ENCODE data around the gene PDE6C. TPM values are rescaled to one million over a fixed set of nuclear protein-coding genes. Genes with fewer than 3 reads are reported as not detected.

Gene PDE6C
- not detected for total RNA-seq
- not detected for polyA plus RNA-seq
- long read RNA-seq, donor 1, result 0 reads
- long read RNA-seq, donor 2, partial matches to known transcripts, result 0 of 1 reads
- long read RNA-seq, donor 2, other reads (novel, unspliced or antisense), result 1 of 1 reads
- long read RNA-seq, donor 3, partial matches to known transcripts, result 0 of 3 reads
- long read RNA-seq, donor 3, other reads (novel, unspliced or antisense), result 3 of 3 reads
- long read RNA-seq, donor 4, result 0 reads

DNA sequence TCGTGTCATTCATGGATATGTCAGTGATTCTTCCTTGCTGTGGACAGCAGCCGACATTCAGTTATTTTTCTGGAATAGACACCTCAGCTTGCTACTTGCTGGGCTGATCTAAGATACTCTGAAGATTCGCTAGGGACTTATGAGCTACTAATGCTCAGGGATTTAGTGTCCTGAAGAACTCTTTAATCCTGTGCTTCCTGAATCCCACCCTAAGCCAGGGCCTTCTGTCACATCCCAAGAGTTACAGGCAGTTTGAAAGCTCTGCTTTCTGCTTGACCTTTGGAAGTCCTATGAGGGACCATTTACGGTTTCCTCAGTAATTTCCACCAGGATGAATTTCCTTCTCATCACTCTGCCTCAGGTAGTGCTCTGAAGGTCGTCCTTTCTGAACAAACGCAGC lies at the start of gene PDE6C:
TSS of gene PDE6C (plus strand) at position 227 of the 400 bp plus-strand sequence. CDS start 189 bp downstream, outside the sequence.
- intact Hi-C loops (cut with DNase I), result no loop called here
- H3K4me3 ChIP-seq (ENCODE audit: low read length), result no peak within 1 kb of the TSS
- no peak within 1 kb of the TSS for H3K27ac ChIP-seq (ENCODE audit: low read length)
- H3K27me3 ChIP-seq (ENCODE audit: control insufficient read depth, insufficient read depth), result no peaks in the 10 kb centered on the region
- no peak for ATAC-seq
- no peaks in the 10 kb centered on the region for H3K4me1 ChIP-seq (ENCODE audit: control insufficient read depth, insufficient read depth, low read length)
- H3K9me3 ChIP-seq (ENCODE audit: control insufficient read depth, low read length), result no peaks in the 10 kb centered on the region
- 85% methylated on average over 6 of the region's 6 CpGs for WGBS
- no peak for DNase-seq

DNA sequence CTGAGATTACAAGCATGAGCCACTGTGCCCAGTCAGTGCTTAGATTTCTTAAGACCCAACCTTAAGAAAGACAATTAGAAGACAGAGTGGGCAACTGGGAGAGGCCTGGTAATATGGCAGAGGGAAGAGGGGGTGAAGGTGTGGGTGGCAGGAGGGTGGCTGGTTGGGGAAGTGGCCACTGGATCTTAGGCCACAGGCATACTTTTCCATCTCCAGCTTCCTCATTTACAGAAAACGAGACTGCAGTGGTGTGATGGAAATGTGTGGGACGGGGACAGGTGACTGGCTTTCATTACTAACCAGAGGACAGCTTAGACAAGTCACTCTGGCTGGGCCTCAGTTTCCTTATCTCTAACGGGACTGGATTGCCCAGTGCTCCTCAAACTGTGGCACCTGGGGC lies 46.9 kb upstream of the PDE6C start:
- peaks cover 2% of the 10 kb centered on the region for H3K27me3 ChIP-seq (ENCODE audit: control insufficient read depth, insufficient read depth)

DNA sequence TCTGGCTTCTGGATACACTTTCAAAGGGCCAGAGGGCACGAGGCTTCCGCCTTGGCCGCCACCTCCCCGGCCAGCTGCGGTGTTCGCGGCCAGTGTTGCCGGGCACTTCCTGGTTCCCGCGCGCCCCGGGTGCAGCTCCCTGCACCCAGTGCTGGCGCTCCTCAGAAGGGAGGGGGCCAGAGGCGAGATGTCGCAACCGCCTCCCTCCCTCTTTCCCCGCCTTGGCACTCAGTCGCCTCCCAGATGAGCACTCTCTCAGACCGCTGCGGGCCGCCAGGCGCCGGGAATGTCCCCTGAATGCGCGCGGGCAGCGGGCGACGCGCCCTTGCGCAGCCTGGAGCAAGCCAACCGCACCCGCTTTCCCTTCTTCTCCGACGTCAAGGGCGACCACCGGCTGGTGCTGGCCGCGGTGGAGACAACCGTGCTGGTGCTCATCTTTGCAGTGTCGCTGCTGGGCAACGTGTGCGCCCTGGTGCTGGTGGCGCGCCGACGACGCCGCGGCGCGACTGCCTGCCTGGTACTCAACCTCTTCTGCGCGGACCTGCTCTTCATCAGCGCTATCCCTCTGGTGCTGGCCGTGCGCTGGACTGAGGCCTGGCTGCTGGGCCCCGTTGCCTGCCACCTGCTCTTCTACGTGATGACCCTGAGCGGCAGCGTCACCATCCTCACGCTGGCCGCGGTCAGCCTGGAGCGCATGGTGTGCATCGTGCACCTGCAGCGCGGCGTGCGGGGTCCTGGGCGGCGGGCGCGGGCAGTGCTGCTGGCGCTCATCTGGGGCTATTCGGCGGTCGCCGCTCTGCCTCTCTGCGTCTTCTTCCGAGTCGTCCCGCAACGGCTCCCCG lies 45.7 kb upstream of the PDE6C start, which contains the start of gene FFAR4:
TSS of gene FFAR4 (plus strand) at position 231 of the 842 bp plus-strand sequence. CDS start at position 287, 56 bp downstream.
- H3K4me3 ChIP-seq (ENCODE audit: low read length), result peak within 1 kb of the TSS; percentile 4
- intact Hi-C loops (cut with DNase I), result no loop called here
- no peak within 1 kb of the TSS for H3K27ac ChIP-seq (ENCODE audit: low read length)
- 1% methylated on average over 85 of the region's 85 CpGs for WGBS
- peak; percentile 54 to 85 (median 81) for DNase-seq
- H3K4me1 ChIP-seq (ENCODE audit: control insufficient read depth, insufficient read depth, low read length), result no peaks in the 10 kb centered on the region
- H3K27me3 ChIP-seq (ENCODE audit: control insufficient read depth, insufficient read depth), result peaks cover 2% of the 10 kb centered on the region
- H3K9me3 ChIP-seq (ENCODE audit: control insufficient read depth, low read length), result no peaks in the 10 kb centered on the region
- peak; percentile 61 to 84 for ATAC-seq

More for the DNA sequence above, 46.9 kb upstream of the PDE6C start:
- no peak overlapping the region for H3K27ac ChIP-seq (ENCODE audit: low read length)
- no peaks in the 10 kb centered on the region for H3K4me1 ChIP-seq (ENCODE audit: control insufficient read depth, insufficient read depth, low read length)
- no peak for DNase-seq
- H3K9me3 ChIP-seq (ENCODE audit: control insufficient read depth, low read length), result no peaks in the 10 kb centered on the region
- 67% methylated on average over 3 of the region's 3 CpGs for WGBS
- no peak for ATAC-seq
- no peak overlapping the region for H3K4me3 ChIP-seq (ENCODE audit: low read length)
- intact Hi-C loops (cut with DNase I), result no loop called here

DNA sequence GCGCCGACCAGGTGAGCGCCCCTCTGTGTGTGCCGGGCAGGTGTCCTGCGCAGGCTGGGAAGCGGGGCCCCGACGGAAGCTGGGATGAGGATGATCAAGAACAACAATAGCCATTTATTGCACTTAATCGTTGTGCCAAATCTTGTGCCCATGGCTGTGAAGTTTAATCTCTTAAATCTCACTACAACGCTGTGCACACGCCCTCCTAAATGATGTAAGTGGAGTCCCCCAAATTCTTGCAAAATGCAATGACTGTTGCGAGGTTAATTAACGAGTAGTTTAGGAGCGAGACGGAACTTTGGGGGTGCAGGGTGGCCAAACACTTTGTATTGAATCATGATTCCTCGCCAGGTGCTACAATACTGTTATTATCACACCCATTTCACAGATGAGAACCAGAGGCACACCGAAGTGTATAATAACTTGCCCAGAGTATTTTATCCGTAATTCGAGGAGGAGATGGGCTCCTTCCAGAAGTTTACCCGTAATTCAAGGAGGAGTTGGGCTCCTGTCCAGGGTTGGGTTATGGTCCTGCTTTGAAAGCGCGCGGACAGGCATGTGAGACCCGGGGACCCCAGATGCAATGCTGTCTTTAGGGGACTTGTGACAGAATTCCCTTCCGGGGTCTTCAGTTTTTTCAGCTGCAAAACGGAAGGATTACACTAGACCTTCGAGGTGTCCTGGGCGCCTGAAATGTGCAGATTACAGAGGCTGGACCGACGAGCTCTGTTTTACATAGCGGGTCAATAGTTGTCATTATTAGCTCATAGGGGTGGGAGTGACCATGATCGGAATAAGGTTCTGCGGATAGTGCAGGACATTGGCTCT lies 44.8 kb upstream of the PDE6C start:
- WGBS, result 11% methylated on average over 33 of the region's 33 CpGs
- H3K4me1 ChIP-seq (ENCODE audit: control insufficient read depth, insufficient read depth, low read length), result no peaks in the 10 kb centered on the region
- no peak for ATAC-seq
- DNase-seq, result no peak
- intact Hi-C loops (cut with DNase I), result no loop called here
- H3K27ac ChIP-seq (ENCODE audit: low read length), result no peak overlapping the region
- H3K4me3 ChIP-seq (ENCODE audit: low read length), result peak overlapping the region; percentile 4
- H3K27me3 ChIP-seq (ENCODE audit: control insufficient read depth, insufficient read depth), result peaks cover 2% of the 10 kb centered on the region
- H3K9me3 ChIP-seq (ENCODE audit: control insufficient read depth, low read length), result no peaks in the 10 kb centered on the region

GRCh38 chr10:93568105-93568390 lies 44.3 kb upstream of the PDE6C start:
- DNase-seq (peak in 1 of 3 donors; percentile 64), ATAC-seq (no peak)
- H3K4me1 ChIP-seq (ENCODE audit: control insufficient read depth, insufficient read depth, low read length), result no peaks in the 10 kb centered on the region
- no peak overlapping the region for H3K4me3 ChIP-seq (ENCODE audit: low read length)
- intact Hi-C loops (cut with DNase I), result no loop called here
- H3K9me3 ChIP-seq (ENCODE audit: control insufficient read depth, low read length), result no peaks in the 10 kb centered on the region
- H3K27me3 ChIP-seq (ENCODE audit: control insufficient read depth, insufficient read depth), result peaks cover 2% of the 10 kb centered on the region
- 3% methylated on average over 21 of the region's 21 CpGs for WGBS
- H3K27ac ChIP-seq (ENCODE audit: low read length), result no peak overlapping the region

DNA sequence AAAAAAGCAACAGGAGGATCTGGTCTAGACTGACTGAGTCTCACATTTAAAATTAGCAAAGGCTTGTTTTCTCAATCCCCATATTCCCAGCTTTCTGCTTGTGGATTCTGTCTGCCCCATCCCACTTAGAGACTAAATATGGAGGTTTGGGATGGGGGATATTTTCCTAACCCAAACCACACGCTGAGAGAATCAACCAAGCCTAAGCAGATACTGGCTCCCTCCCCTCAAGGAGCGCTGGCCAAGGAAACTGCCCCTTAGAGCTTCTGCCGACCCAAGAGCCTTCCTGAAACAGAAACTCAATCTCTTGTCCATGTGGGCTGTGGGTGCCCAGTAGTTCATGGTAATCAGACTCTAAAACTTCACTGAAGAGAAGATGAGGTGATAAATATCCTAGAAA lies 42.0 kb upstream of the PDE6C start:
- H3K9me3 ChIP-seq (ENCODE audit: control insufficient read depth, low read length), result no peaks in the 10 kb centered on the region
- no peaks in the 10 kb centered on the region for H3K4me1 ChIP-seq (ENCODE audit: control insufficient read depth, insufficient read depth, low read length)
- DNase-seq (no peak), ATAC-seq (no peak)
- H3K27me3 ChIP-seq (ENCODE audit: control insufficient read depth, insufficient read depth), result no peaks in the 10 kb centered on the region
- no peak overlapping the region for H3K4me3 ChIP-seq (ENCODE audit: low read length)
- intact Hi-C loops (cut with DNase I), result no loop called here
- no peak overlapping the region for H3K27ac ChIP-seq (ENCODE audit: low read length)
- 40% methylated on average over 3 of the region's 3 CpGs for WGBS

GRCh38 chr10:93572606-93573005 lies 39.7 kb upstream of the PDE6C start:
- H3K27me3 ChIP-seq (ENCODE audit: control insufficient read depth, insufficient read depth), result no peaks in the 10 kb centered on the region
- no peak overlapping the region for H3K27ac ChIP-seq (ENCODE audit: low read length)
- H3K4me1 ChIP-seq (ENCODE audit: control insufficient read depth, insufficient read depth, low read length), result no peaks in the 10 kb centered on the region
- H3K4me3 ChIP-seq (ENCODE audit: low read length), result no peak overlapping the region
- DNase-seq, result no peak
- H3K9me3 ChIP-seq (ENCODE audit: control insufficient read depth, low read length), result no peaks in the 10 kb centered on the region
- intact Hi-C loops (cut with DNase I), result no loop called here
- 80% methylated on average over 2 of the region's 2 CpGs for WGBS
- ATAC-seq, result no peak

- no peaks in the 10 kb centered on the region for H3K4me1 ChIP-seq (ENCODE audit: control insufficient read depth, insufficient read depth, low read length)
- DNase-seq (peak; percentile 32 to 71 (median 59)), ATAC-seq (peak; percentile 58 to 65)
- H3K4me3 ChIP-seq (ENCODE audit: low read length), result no peak overlapping the region
- intact Hi-C loops (cut with DNase I), result no loop called here
- 45% methylated on average over 10 of the region's 10 CpGs for WGBS
- H3K27me3 ChIP-seq (ENCODE audit: control insufficient read depth, insufficient read depth), result no peaks in the 10 kb centered on the region
- H3K9me3 ChIP-seq (ENCODE audit: control insufficient read depth, low read length), result no peaks in the 10 kb centered on the region
- H3K27ac ChIP-seq (ENCODE audit: low read length), result no peak overlapping the region
Measured at GRCh38 chr10:93573051-93573909, 39.1 kb upstream of the PDE6C start.

GRCh38 chr10:93573924-93574323 lies 38.4 kb upstream of the PDE6C start:
- Histone ChIP-seq H3K4me1 (ENCODE audit: control insufficient read depth, insufficient read depth, low read length) (no peaks in the 10 kb centered on the region), H3K27ac (ENCODE audit: low read length) (no peak overlapping the region), H3K27me3 (ENCODE audit: control insufficient read depth, insufficient read depth) (no peaks in the 10 kb centered on the region), H3K4me3 (ENCODE audit: low read length) (no peak overlapping the region), H3K9me3 (ENCODE audit: control insufficient read depth, low read length) (no peaks in the 10 kb centered on the region)
- intact Hi-C loops (cut with DNase I), result no loop called here
- 70% methylated on average over 3 of the region's 3 CpGs for WGBS
- ATAC-seq (no peak), DNase-seq (no peak)

GRCh38 chr10:93576888-93577287 lies 35.4 kb upstream of the PDE6C start:
- no peaks in the 10 kb centered on the region for H3K27me3 ChIP-seq (ENCODE audit: control insufficient read depth, insufficient read depth)
- H3K27ac ChIP-seq (ENCODE audit: low read length), result no peak overlapping the region
- H3K9me3 ChIP-seq (ENCODE audit: control insufficient read depth, low read length), result no peaks in the 10 kb centered on the region
- intact Hi-C loops (cut with DNase I), result no loop called here
- DNase-seq (no peak), ATAC-seq (no peak)
- 68% methylated on average over 3 of the region's 3 CpGs for WGBS
- no peaks in the 10 kb centered on the region for H3K4me1 ChIP-seq (ENCODE audit: control insufficient read depth, insufficient read depth, low read length)
- H3K4me3 ChIP-seq (ENCODE audit: low read length), result no peak overlapping the region
